HepG2 (cell line): ENCODE results near the gene SEMA4F. TPM values are rescaled to one million over a fixed set of nuclear protein-coding genes. Genes with fewer than 3 reads are reported as not detected.
A peak's percentile ranks its signal among the peaks of the same experiment; 100 is the strongest.

Source experiments
- ATAC-seq: fragments of 200-7000 bp; cut with Tn5 transposase; 3 replicates; pipeline ENCODE4 v1.9.1; 2020; ENCODE audit warnings: mild to moderate bottlenecking, moderate library complexity
- BruUV-seq: library from RNA; stranded (reverse); fragments of 400-500 nt; replicated peaks from 2 replicates; lab custom pipeline; 2021; lab: Mats Ljungman, UMichigan
- CTCF ChIA-PET: fragments of 300-600 bp; formaldehyde crosslinking; extraction: SDS; loops from one replicate; lab custom pipeline; 2021; ENCODE audit warnings: low total read pairs, inconsistent platforms, low intra/inter-chr PET ratio; lab: Yijun Ruan, JAX
- POLR2A ChIA-PET: fragments of 350-600 bp; sonication (Branson Sonifier 250); formaldehyde crosslinking; loops from one replicate; lab custom pipeline; 2020; ENCODE audit warnings: antibody characterized with exemption, inconsistent platforms; lab: Yijun Ruan, JAX
- DNase-seq: peaks from one replicate; pipeline ENCODE4 v3.0.0-alpha.2; 2015; ENCODE audit warnings: low spot score
- FAIRE-seq: peaks from 3 replicates; lab custom pipeline; 2011; peaks lifted over from hg19 to GRCh38; lab: Jason Lieb, UNC
- H2AFZ ChIP-seq: one replicate; pipeline ENCODE4 v1.6.1; 2011; ENCODE audit warnings: low read length, inconsistent platforms
- H3K27ac ChIP-seq: fragments of 300-600 bp; 3 replicates; pipeline ENCODE4 v1.8.0; 2011; ENCODE audit warnings: mixed run types, mild to moderate bottlenecking, mixed read lengths, low read length, inconsistent platforms; ENCODE audit not compliant: insufficient read depth; ENCODE audit errors: extremely low read length
- H3K27me3 ChIP-seq, 2 experiments: fragments of 200-600 bp in 1 of 2; 2 replicates in 1 of 2; 3 replicates in 1 of 2; pipeline versions ENCODE4 v1.6.0 to v1.8.0; 2011; ENCODE audit warnings: low read length in 2 of 2, mild to moderate bottlenecking in 2 of 2, moderate library complexity in 2 of 2, inconsistent platforms in 1 of 2; ENCODE audit not compliant: insufficient read depth in 2 of 2, control insufficient read depth in 1 of 2
- H3K36me3 ChIP-seq, 2 experiments: fragments of 200-600 bp in 1 of 2; replicated peaks in 1 of 2; 2 replicates in 1 of 2; 3 replicates in 1 of 2; pipeline versions ENCODE4 v1.5.1 to v1.8.0; 2011; ENCODE audit warnings: low read length in 2 of 2, inconsistent platforms in 1 of 2; ENCODE audit not compliant: insufficient read depth in 2 of 2, control insufficient read depth in 1 of 2
- H3K4me1 ChIP-seq: 2 replicates; pipeline ENCODE4 v1.5.1; 2012; ENCODE audit warnings: low read length, inconsistent platforms; ENCODE audit not compliant: insufficient read depth
- H3K4me2 ChIP-seq: 2 replicates; pipeline ENCODE4 v1.6.0; 2011; ENCODE audit warnings: low read depth, low read length, inconsistent platforms
- H3K4me3 ChIP-seq, 3 experiments: fragments of 200-600 bp in 1 of 3; sonication (generic), shearing (Covaris generic) in 1 of 3; replicated peaks in 1 of 3; 2 replicates each; pipeline ENCODE4 v1.5.1; 2011 to 2016; ENCODE audit warnings: low read length in 3 of 3, inconsistent platforms in 2 of 3, low read depth in 2 of 3, mild to moderate bottlenecking in 2 of 3, control low read depth in 1 of 3, mixed read lengths in 1 of 3; ENCODE audit not compliant: insufficient read depth in 1 of 3
- H3K79me2 ChIP-seq: one replicate; pipeline ENCODE4 v1.6.1; 2011; ENCODE audit warnings: low read length, inconsistent platforms; ENCODE audit not compliant: insufficient read depth
- H3K9ac ChIP-seq: 2 replicates; pipeline ENCODE4 v1.6.0; 2011; ENCODE audit warnings: mild to moderate bottlenecking, low read depth, low read length, inconsistent platforms; ENCODE audit not compliant: insufficient read depth
- H3K9me3 ChIP-seq: 2 replicates; pipeline ENCODE4 v1.5.1; 2012; ENCODE audit warnings: mild to moderate bottlenecking, low read length
- H4K20me1 ChIP-seq: 2 replicates; pipeline ENCODE4 v1.6.0; 2011; ENCODE audit warnings: inconsistent platforms, mild to moderate bottlenecking, low read length, moderate library complexity; ENCODE audit not compliant: insufficient read depth
- FOXP1 ChIP-seq, 2 experiments: fragments of 450-650 bp in 1 of 2; IDR thresholded peaks; 2 replicates each; pipeline ENCODE4 v1.6.1; 2017 to 2018; ENCODE audit warnings: antibody characterized with exemption in 1 of 2
- MATR3 ChIP-seq: sonication (generic); formaldehyde crosslinking; IDR thresholded peaks from 2 replicates; pipeline ENCODE4 v1.4.0; 2020; ENCODE audit warnings: missing genetic modification reagents
- MZF1 ChIP-seq: sonication (generic); formaldehyde crosslinking; IDR thresholded peaks from 2 replicates; pipeline ENCODE4 v1.8.1; 2023; ENCODE audit warnings: mild to moderate bottlenecking, missing genetic modification reagents, borderline replicate concordance
- SNAI1 ChIP-seq: sonication (generic); formaldehyde crosslinking; IDR thresholded peaks from 2 replicates; pipeline ENCODE4 v1.5.0; 2020; ENCODE audit warnings: mild to moderate bottlenecking, missing genetic modification reagents, borderline replicate concordance
- SYNCRIP ChIP-seq: fragments of 200-400 bp; formaldehyde crosslinking; IDR thresholded peaks from 2 replicates; pipeline ENCODE4 v1.6.1; 2018; ENCODE audit warnings: mild to moderate bottlenecking, low read depth, low read length; ENCODE audit not compliant: insufficient read depth
- THAP9 ChIP-seq: sonication (generic); formaldehyde crosslinking; IDR thresholded peaks from 2 replicates; pipeline ENCODE4; 2020; ENCODE audit warnings: missing genetic modification reagents, mild to moderate bottlenecking, borderline replicate concordance
- YEATS4 ChIP-seq: sonication (generic); formaldehyde crosslinking; IDR thresholded peaks from 2 replicates; pipeline ENCODE4 v1.4.0; 2020; ENCODE audit warnings: missing genetic modification reagents, borderline replicate concordance
- ZNF124 ChIP-seq: sonication (generic); formaldehyde crosslinking; IDR thresholded peaks from 2 replicates; pipeline ENCODE4 v1.4.0; 2020; ENCODE audit warnings: missing genetic modification reagents
- ZSCAN22 ChIP-seq: sonication (generic); formaldehyde crosslinking; IDR thresholded peaks from 2 replicates; pipeline ENCODE4 v1.4.0; 2020; ENCODE audit warnings: mild to moderate bottlenecking, missing genetic modification reagents
- whole genome bisulfite sequencing: methylation state at CpG from one replicate; pipeline ENCODE4 v1.1.6; 2017; ENCODE audit warnings: low lambda C conversion rate; 5-methylcytosine and 5-hydroxymethylcytosine counted together
- in situ Hi-C: cut with HindIII; loops from 2 replicates; pipeline ENCODE4 v1.10.0; 2017; ENCODE audit warnings: low pct_unique_long_range_greater_than_20kb; ENCODE audit not compliant: extremely low pct_ligation_motif_present
- intact Hi-C: fragments of 100-400 bp; cut with micrococcal nuclease; formaldehyde crosslinking; loops from one replicate; pipeline ENCODE4 v1.10.0; 2022; ENCODE audit not compliant: unreplicated experiment
- polyA plus RNA-seq, 8 experiments: library from polyadenylated mRNA; depleted of rRNA in 3 of 8; stranded (reverse) in 7 of 8; unstranded in 1 of 8; fragments of >200 nt; fragmentation: Illumina TruSeq in 4 of 8; extraction: Trizol in 4 of 8; gene quantifications; 2 replicates each; pipeline versions ENCODE4 v1.2.1 to v1.2.3, GENCODE V29; 2011 to 2016; ENCODE audit warnings: low read depth in 4 of 8, missing spikeins in 1 of 8, mixed read lengths in 1 of 8; ENCODE audit not compliant: insufficient read depth in 1 of 8
- total RNA-seq, 5 experiments: library from RNA; depleted of rRNA; stranded (reverse); fragments of >200 nt; fragmentation: Illumina TruSeq; extraction: Trizol; gene quantifications; 2 replicates each; pipeline ENCODE4 v1.2.3, GENCODE V29; 2016; ENCODE audit warnings: low read depth in 1 of 5

SEMA4F gene
- total and polyA plus RNA-seq, 2 of the 13 experiments (the other 11 are each of a cell fraction or from before 2014, with no cell fraction given), result 7.1 to 10.3 TPM

- Histone ChIP-seq H3K79me2 (no peaks in the 10 kb centered on the region), H3K4me3 (no peak overlapping the region), H2AFZ (no peak overlapping the region), H3K9ac (no peak overlapping the region), H3K4me2 (no peak overlapping the region), H4K20me1 (no peaks in the 10 kb centered on the region), H3K4me1 (peaks cover 9% of the 10 kb centered on the region; the same call in 1 of the 2 replicates), H3K9me3 (no peaks in the 10 kb centered on the region), H3K36me3 (no peaks in the 10 kb centered on the region), H3K27ac (no peak overlapping the region), H3K27me3 (peaks cover 0 to 23% of the 10 kb centered on the region in 2 experiments; a peak in 3 of 5 replicates)
- ChIA-PET CTCF (no interaction called here), POLR2A (no interaction called here)
- FAIRE-seq (no peak), ATAC-seq (no peak), DNase-seq (no peak)
- intact Hi-C loops (no loop called here), in situ Hi-C loops (no loop called here)
- WGBS, result 3% methylated on average over 2 of the region's 2 CpGs
- TF ChIP-seq MATR3 (CRISPR knock-in tag) (no peak), MZF1 (CRISPR knock-in tag) (no peak), FOXP1 (IDR thresholded peaks at IDR 0.05) (peak; percentile 93), FOXP1 (CRISPR knock-in tag; IDR thresholded peaks at IDR 0.05) (no peak), ZSCAN22 (no peak), THAP9 (CRISPR knock-in tag) (no peak), SYNCRIP (no peak), SNAI1 (CRISPR knock-in tag) (no peak), YEATS4 (CRISPR knock-in tag) (no peak), ZNF124 (CRISPR knock-in tag) (no peak)
- no TSS peak for BruUV-seq
These were observed 74.8 kb downstream of the SEMA4F start for GRCh38 chr2:74728842-74729241.
